Adrenal gland (tissue), 12 donors: ENCODE results near the gene FBXL19. TPM values are rescaled to one million over a fixed set of nuclear protein-coding genes. Genes with fewer than 3 reads are reported as not detected.

Experiments used
- DNase-seq, 7 donors: peaks; one replicate each; pipeline ENCODE4 v3.0.0-alpha.2; 2019 to 2020
- H3K27ac ChIP-seq, 5 donors: fragments of 200-600 bp; sonication (generic) in 4 of 5; 1 replicate in 3 of 5; 2 replicates in 2 of 5; pipeline versions ENCODE4 v1.5.1 to v1.8.0; 2016 to 2020; ENCODE audit warnings: mild to moderate bottlenecking in 1 of 5
- H3K27me3 ChIP-seq: fragments of 200-600 bp; 2 replicates; pipeline ENCODE4 v1.8.0; 2021
- H3K36me3 ChIP-seq, 2 donors: fragments of 200-600 bp; replicated peaks in 1 of 2; 1 replicate in 1 of 2; 2 replicates in 1 of 2; pipeline versions ENCODE4 v1.5.1 to v1.8.0; 2018 to 2022
- H3K4me1 ChIP-seq, 2 donors: fragments of 200-600 bp; replicated peaks in 1 of 2; 1 replicate in 1 of 2; 2 replicates in 1 of 2; pipeline versions ENCODE4 v1.5.1 to v1.8.0; 2018 to 2021
- H3K4me3 ChIP-seq, 4 donors: fragments of 200-600 bp; sonication (generic) in 3 of 4; one replicate each; pipeline ENCODE4 v1.5.1; 2016 to 2018
- H3K9me3 ChIP-seq, 3 donors: fragments of 200-600 bp; sonication (generic) in 1 of 3; replicated peaks in 1 of 3; 1 replicate in 2 of 3; 2 replicates in 1 of 3; pipeline versions ENCODE4 v1.5.1 to v1.8.0; 2016 to 2021
- POLR2A ChIP-seq, 2 donors: fragments of 450-650 bp; IDR thresholded peaks; one replicate each; pipeline ENCODE4 v1.6.1; 2017; ENCODE audit warnings: antibody characterized with exemption in 2 of 2, mild to moderate bottlenecking in 2 of 2, moderate library complexity in 1 of 2
- WGBS, 4 donors: extraction: QIAGEN DNeasy Blood & Tissue Kit in 2 of 4; methylation state at CpG; one replicate each; pipeline versions ENCODE4 v1.1.5 to v1.1.7; 2013 to 2017; 5-methylcytosine and 5-hydroxymethylcytosine counted together
- intact Hi-C, 2 donors: fragments of 100-400 bp; cut with DNase I; formaldehyde crosslinking; loops; one replicate each; pipeline versions ENCODE4 v1.14.1 to v1.15.0; 2022 to 2023
- polyA plus RNA-seq, 3 donors: library from polyadenylated mRNA; stranded (reverse); fragments of 200-250 nt in 2 of 3; fragments of 350-450 nt in 1 of 3; fragmentation: Illumina TruSeq in 1 of 3; extraction: RNeasy Lipid Tissue Mini Kit (QIAGEN cat#74804) in 1 of 3; gene quantifications; one replicate each; pipeline ENCODE4 v1.2.3, GENCODE V29; 2013 to 2014
- total RNA-seq, 9 donors: library from RNA; depleted of rRNA in 4 of 9; stranded (reverse); fragments of >200 nt in 4 of 9; fragments of 120-200 nt in 1 of 9; fragmentation: NEBNext Ultra II Directional in 1 of 9; extraction: Animal tissue kit (Norgen Biotek cat#: 25700) in 1 of 9; gene quantifications; one replicate each; pipeline versions ENCODE4 v1.1.0 to v1.2.4, GENCODE V29; 2013 to 2023
- TF ChIP-seq, protein P1 (sequence below), 6 experiments: fragments of 450-650 bp in 4 of 6; fragments of 200-600 bp in 2 of 6; sonication (generic) in 1 of 6; IDR thresholded peaks; 1 replicate in 5 of 6; 2 replicates in 1 of 6; pipeline versions ENCODE4 v1.5.1 to v1.8.0; 2016 to 2021; ENCODE audit warnings: antibody characterized with exemption in 6 of 6, mild to moderate bottlenecking in 2 of 6, moderate library complexity in 1 of 6
- donor health status: healthy with polysubstance abuse.
- donor health status: Bipolar disorder and iron deficiency.
- donor health status: DM: yes; HTN: yes; CAD: no.
- donor health status: DM: no; HTN: no; CAD: no.
- donor health status: DM: no; HTN: no; CAD: no.
- donor health status: DM: yes; HTN: yes; CAD: no.

FBXL19 gene
- total and polyA plus RNA-seq, 12 donors = 1.6 to 74.1 (median 12.5) TPM

GRCh38 chr16:30875871-30876801, 47.2 kb upstream of the FBXL19 start:
- H3K9me3 ChIP-seq = no peaks in the 10 kb centered on the region
- H3K4me3 ChIP-seq = peak overlapping the region in 3 of 4 donors; percentile 36 to 92 (median 66)
- no peaks in the 10 kb centered on the region for H3K36me3 ChIP-seq
- 12 to 15% (median 14%) methylated on average over 12 of the region's 12 CpGs for WGBS, 4 donors
- H3K27me3 ChIP-seq = no peaks in the 10 kb centered on the region
- peak in 3 of 7 donors; percentile 17 to 35 (median 32) for DNase-seq
- intact Hi-C loops = loop anchor here in 1 of 2 donors (10.0 kb wide), 1 partner anchor 91 kb away; the partner anchor contains the start of gene ZNF629
- peak overlapping the region; percentile 85 to 96 (median 93) for H3K27ac ChIP-seq
- H3K4me1 ChIP-seq = peaks cover 16 to 19% of the 10 kb centered on the region in 2 donors
- TF ChIP-seq, protein P1, sequence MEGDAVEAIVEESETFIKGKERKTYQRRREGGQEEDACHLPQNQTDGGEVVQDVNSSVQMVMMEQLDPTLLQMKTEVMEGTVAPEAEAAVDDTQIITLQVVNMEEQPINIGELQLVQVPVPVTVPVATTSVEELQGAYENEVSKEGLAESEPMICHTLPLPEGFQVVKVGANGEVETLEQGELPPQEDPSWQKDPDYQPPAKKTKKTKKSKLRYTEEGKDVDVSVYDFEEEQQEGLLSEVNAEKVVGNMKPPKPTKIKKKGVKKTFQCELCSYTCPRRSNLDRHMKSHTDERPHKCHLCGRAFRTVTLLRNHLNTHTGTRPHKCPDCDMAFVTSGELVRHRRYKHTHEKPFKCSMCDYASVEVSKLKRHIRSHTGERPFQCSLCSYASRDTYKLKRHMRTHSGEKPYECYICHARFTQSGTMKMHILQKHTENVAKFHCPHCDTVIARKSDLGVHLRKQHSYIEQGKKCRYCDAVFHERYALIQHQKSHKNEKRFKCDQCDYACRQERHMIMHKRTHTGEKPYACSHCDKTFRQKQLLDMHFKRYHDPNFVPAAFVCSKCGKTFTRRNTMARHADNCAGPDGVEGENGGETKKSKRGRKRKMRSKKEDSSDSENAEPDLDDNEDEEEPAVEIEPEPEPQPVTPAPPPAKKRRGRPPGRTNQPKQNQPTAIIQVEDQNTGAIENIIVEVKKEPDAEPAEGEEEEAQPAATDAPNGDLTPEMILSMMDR (IDR thresholded peaks at IDR 0.05) = no peak
- TF ChIP-seq POLR2A (IDR thresholded peaks at IDR 0.05) = no peak

DNA sequence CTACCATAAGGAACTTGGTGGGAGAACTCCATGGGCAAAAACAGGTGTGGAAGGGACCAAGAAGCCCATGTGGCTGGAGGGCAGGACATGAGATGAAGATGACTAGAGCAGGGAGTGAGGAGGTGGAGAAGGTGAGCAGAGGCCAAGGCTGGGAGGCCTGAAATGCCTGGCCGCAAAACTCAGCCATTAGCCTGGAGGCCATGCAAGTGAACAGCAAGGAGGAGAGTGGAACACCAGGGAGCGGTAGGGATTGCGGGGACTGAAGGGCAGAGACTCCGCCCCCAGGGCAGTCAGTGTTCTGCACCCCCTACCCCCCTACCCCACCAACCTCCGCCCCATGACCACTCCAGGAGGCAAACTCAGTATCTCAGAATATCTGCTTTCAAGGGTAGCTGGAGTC, 46.5 kb upstream of the FBXL19 start:
- Histone ChIP-seq H3K9me3 (no peaks in the 10 kb centered on the region), H3K36me3 (no peaks in the 10 kb centered on the region), H3K27ac (peak overlapping the region; percentile 85 to 96 (median 93)), H3K4me3 (peak overlapping the region in 1 of 4 donors; percentile 66), H3K27me3 (no peaks in the 10 kb centered on the region), H3K4me1 (peaks cover 16 to 19% of the 10 kb centered on the region in 2 donors)
- intact Hi-C loops = loop anchor here in 1 of 2 donors (10.0 kb wide), 1 partner anchor 92 kb away; the partner anchor contains the start of gene ZNF629
- no peak for TF ChIP-seq POLR2A (IDR thresholded peaks at IDR 0.05)
- TF ChIP-seq, protein P1 (IDR thresholded peaks at IDR 0.05) = peak in 1 of 6 experiments; percentile 13
- DNase-seq = peak in 1 of 7 donors; percentile 19
- WGBS, 4 donors = 66 to 69% (median 67%) methylated on average over 5 of the region's 5 CpGs

DNA sequence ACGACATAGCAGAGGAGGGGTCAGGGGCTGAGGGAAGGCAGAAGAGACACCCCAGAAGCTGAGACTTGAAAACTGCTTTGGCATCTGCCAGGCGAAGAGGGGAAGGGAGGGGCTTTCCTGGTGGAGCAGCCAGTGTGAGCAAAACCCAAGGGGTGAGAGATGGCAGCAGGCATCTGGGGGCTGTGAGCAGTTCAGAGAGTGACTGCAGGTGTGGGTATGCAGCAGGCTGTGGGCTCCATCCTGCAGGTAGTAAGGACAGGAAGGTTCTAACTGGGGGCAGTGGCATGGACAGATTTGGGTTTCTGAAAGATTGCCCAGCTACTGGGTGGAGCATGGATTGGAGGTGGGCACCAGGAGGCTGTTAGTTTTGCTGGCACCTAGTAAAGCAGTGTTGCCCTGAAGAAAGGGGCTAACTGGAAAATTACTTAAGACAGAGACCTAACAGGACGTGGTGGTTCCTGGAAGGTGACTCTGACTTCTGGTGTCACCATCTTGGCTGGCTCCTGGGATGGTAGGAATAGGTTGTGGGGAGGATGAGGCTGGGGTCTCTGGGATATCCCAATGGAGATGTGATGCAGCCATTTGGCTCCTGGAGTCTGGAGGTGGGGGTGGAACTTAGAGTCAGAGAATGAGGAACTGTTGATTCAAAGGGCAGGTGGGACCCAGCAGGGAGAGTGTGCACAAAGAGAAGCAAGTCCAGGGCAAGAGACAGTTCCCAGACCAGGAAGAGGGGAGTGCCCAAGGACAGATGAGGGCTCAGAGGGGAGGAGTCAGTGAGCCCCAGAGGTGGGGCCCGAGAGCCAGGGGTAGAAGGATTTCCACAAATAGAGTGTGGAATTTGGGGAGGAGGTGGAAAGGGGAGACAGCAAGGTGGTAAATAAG, 40.7 kb upstream of the FBXL19 start:
- H3K4me1 ChIP-seq = no peaks in the 10 kb centered on the region
- no peak overlapping the region for H3K27ac ChIP-seq
- no peak for TF ChIP-seq POLR2A (IDR thresholded peaks at IDR 0.05)
- TF ChIP-seq, protein P1 (IDR thresholded peaks at IDR 0.05) = no peak

More for the DNA sequence above, 40.7 kb upstream of the FBXL19 start:
- Histone ChIP-seq H3K27me3 (no peaks in the 10 kb centered on the region), H3K36me3 (peaks cover 0 to 23% of the 10 kb centered on the region in 2 donors), H3K4me3 (no peak overlapping the region), H3K9me3 (no peaks in the 10 kb centered on the region)
- 70 to 74% (median 73%) methylated on average over 4 of the region's 4 CpGs for WGBS, 4 donors
- intact Hi-C loops = no loop called here
- DNase-seq = peak in 1 of 7 donors; percentile 14
